Stimulated activated CD4-positive, alpha-beta T cell treated with anti-CD3 and anti-CD28 coated beads, Interleukin-1b, Interleukin-23, amount 100 ng/mL, for 48 hours (primary cell): ENCODE measurements around the gene MAGEB1.

Experiments used
- DNase-seq: peaks from one replicate; pipeline ENCODE4 v3.0.0-alpha.2; 2020

MAGEB1 gene

DNA sequence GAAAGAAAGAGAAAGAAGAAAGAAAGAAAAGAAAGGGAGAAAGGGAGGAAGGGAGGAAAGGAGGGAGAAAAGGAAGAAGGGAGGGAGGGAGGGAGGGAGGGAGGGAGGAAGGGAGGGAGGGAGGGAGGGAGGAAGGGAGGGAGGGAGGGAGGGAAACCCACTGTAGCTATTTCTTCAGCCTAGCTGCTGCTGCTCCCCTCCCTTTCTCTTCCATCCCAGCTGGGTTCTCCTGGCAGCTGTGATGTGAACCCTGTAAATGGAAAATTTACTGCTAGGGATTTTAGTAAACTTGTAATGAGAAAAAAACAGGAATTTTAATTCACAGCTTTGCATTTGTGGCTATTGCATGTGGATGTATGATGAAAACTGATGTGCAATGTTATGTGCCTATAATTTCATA is 54.3 kb downstream of the MAGEB1 start:
- no peak for DNase-seq
